HCT116 (cell line): ENCODE data around the gene TNFRSF8. TPM values are rescaled to one million over a fixed set of nuclear protein-coding genes. Genes with fewer than 3 reads are reported as not detected.

Experiments
- ATAC-seq: fragments of 200-7000 bp; cut with Tn5 transposase; 2 replicates; pipeline ENCODE4 v1.9.1; 2020; ENCODE audit warnings: mild to moderate bottlenecking, moderate library complexity
- BruUV-seq: library from RNA; stranded (reverse); fragments of 400-500 nt; replicated peaks from 2 replicates; lab custom pipeline; 2021; lab: Mats Ljungman, UMichigan
- CTCF ChIA-PET: fragments of 300-600 bp; sonication (Branson Sonifier 250); formaldehyde crosslinking; loops from one replicate; lab custom pipeline; 2021; ENCODE audit warnings: antibody characterized with exemption; lab: Charles Lee
- POLR2A ChIA-PET: fragments of 300-600, 350-600 bp; sonication (Branson Sonifier 250); formaldehyde crosslinking; loops from one replicate; lab custom pipeline; 2021; ENCODE audit warnings: antibody characterized with exemption; lab: Charles Lee
- RAD21 ChIA-PET, 2 experiments: fragments of 300-600 bp; sonication (Branson Sonifier 250); formaldehyde crosslinking; loops; one replicate each; lab custom pipeline; 2023; ENCODE audit warnings: low total read pairs in 2 of 2; ENCODE audit not compliant: uncharacterized antibody in 2 of 2, unreplicated experiment in 2 of 2, low non-redundant PET in 1 of 2; lab: Charles Lee
- DNase-seq: peaks from one replicate; pipeline ENCODE4 v3.0.0-alpha.2; 2010; ENCODE audit warnings: low read depth, low spot score
- H2AFZ ChIP-seq: fragments of 200-600 bp; shearing (Covaris generic), sonication (generic); 2 replicates; pipeline ENCODE4 v1.6.1; 2017; ENCODE audit warnings: low read depth, mixed run types, mixed read lengths, antibody characterized with exemption, low read length; ENCODE audit not compliant: poor library complexity, severe bottlenecking
- H3K27ac ChIP-seq: 2 replicates; pipeline ENCODE4 v1.5.1; 2012; ENCODE audit warnings: low read depth, low read length
- H3K27me3 ChIP-seq: fragments of 200-600 bp; sonication (generic); 2 replicates; pipeline ENCODE4 v1.6.1; 2016; ENCODE audit warnings: mixed run types, low read length, mixed read lengths; ENCODE audit not compliant: insufficient read depth
- H3K36me3 ChIP-seq, 2 experiments: fragments of 200-500 bp in 1 of 2; fragments of 200-600 bp in 1 of 2; sonication (Bioruptor generic) in 1 of 2; sonication (generic) in 1 of 2; 2 replicates each; pipeline versions ENCODE4 v1.5.1 to v1.6.1; 2014 to 2016; ENCODE audit warnings: low read length in 2 of 2, inconsistent platforms in 1 of 2, mixed read lengths in 1 of 2, mixed run types in 1 of 2; ENCODE audit not compliant: insufficient read depth in 2 of 2, control insufficient read depth in 1 of 2
- H3K4me1 ChIP-seq, 2 experiments: fragments of 200-600 bp in 1 of 2; sonication (generic) in 1 of 2; 2 replicates each; pipeline versions ENCODE4 v1.5.1 to v1.6.1; 2012 to 2017; ENCODE audit warnings: low read length in 2 of 2, inconsistent platforms in 1 of 2, mild to moderate bottlenecking in 1 of 2, mixed read lengths in 1 of 2, mixed run types in 1 of 2, moderate library complexity in 1 of 2; ENCODE audit not compliant: insufficient read depth in 2 of 2, control insufficient read depth in 1 of 2
- H3K4me2 ChIP-seq: fragments of 200-600 bp; sonication (generic); 2 replicates; pipeline ENCODE4 v1.6.1; 2017; ENCODE audit warnings: mixed run types, low read length, mixed read lengths
- H3K4me3 ChIP-seq, 2 experiments: fragments of 200-600 bp in 1 of 2; sonication (generic) in 1 of 2; replicated peaks in 1 of 2; 2 replicates each; pipeline ENCODE4 v1.5.1; 2011 to 2016; ENCODE audit warnings: low read length in 2 of 2, control low read depth in 1 of 2, low read depth in 1 of 2, mild to moderate bottlenecking in 1 of 2, mixed read lengths in 1 of 2, mixed run types in 1 of 2
- H3K79me2 ChIP-seq: fragments of 200-600 bp; sonication (generic); 2 replicates; pipeline ENCODE4 v1.6.1; 2017; ENCODE audit warnings: mild to moderate bottlenecking, mixed run types, low read length, moderate library complexity, mixed read lengths; ENCODE audit not compliant: insufficient read depth
- H3K9ac ChIP-seq: fragments of 200-600 bp; sonication (generic); 2 replicates; pipeline ENCODE4 v1.6.1; 2016; ENCODE audit warnings: low read length, mixed read lengths
- H3K9me2 ChIP-seq: fragments of 200-600 bp; sonication (generic), shearing (Covaris generic); 2 replicates; pipeline ENCODE4 v1.6.1; 2017; ENCODE audit warnings: mixed run types, mild to moderate bottlenecking, moderate library complexity; ENCODE audit not compliant: insufficient read depth
- H3K9me3 ChIP-seq, 2 experiments: fragments of 200-500 bp in 1 of 2; fragments of 200-600 bp in 1 of 2; sonication (Bioruptor generic) in 1 of 2; sonication (generic) in 1 of 2; 2 replicates each; pipeline ENCODE4 v1.6.1; 2014 to 2017; ENCODE audit warnings: low read length in 2 of 2, mixed read lengths in 2 of 2, inconsistent platforms in 1 of 2, low read depth in 1 of 2, mild to moderate bottlenecking in 1 of 2, mixed run types in 1 of 2, moderate library complexity in 1 of 2; ENCODE audit not compliant: control insufficient read depth in 1 of 2, insufficient read depth in 1 of 2
- H4K20me1 ChIP-seq: fragments of 200-600 bp; sonication (generic), shearing (Covaris generic); 2 replicates; pipeline ENCODE4 v1.6.1; 2017; ENCODE audit warnings: mixed run types, mild to moderate bottlenecking, moderate library complexity; ENCODE audit not compliant: insufficient read depth
- CTCF ChIP-seq, 3 experiments: fragments of 200-600 bp in 1 of 3; sonication (generic) in 1 of 3; IDR thresholded peaks in 2 of 3; conservative IDR thresholded peaks in 1 of 3; 2 replicates each; pipeline ENCODE4 v1.5.1; 2012 to 2017; ENCODE audit warnings: low read depth in 2 of 3, low read length in 2 of 3, antibody characterized with exemption in 1 of 3, borderline replicate concordance in 1 of 3, control low read depth in 1 of 3, mild to moderate bottlenecking in 1 of 3, mixed read lengths in 1 of 3, mixed run types in 1 of 3, moderate library complexity in 1 of 3; ENCODE audit not compliant: insufficient read depth in 1 of 3
- FOSL1 ChIP-seq: IDR thresholded peaks from 2 replicates; pipeline ENCODE4 v1.6.1; 2012; ENCODE audit warnings: low read depth
- JUND ChIP-seq: IDR thresholded peaks from 2 replicates; pipeline ENCODE4 v1.6.1; 2012
- ZBTB33 ChIP-seq: IDR thresholded peaks from 2 replicates; pipeline ENCODE4 v1.6.1; 2011; ENCODE audit warnings: mild to moderate bottlenecking, low read length, moderate library complexity; ENCODE audit not compliant: insufficient replicate concordance; ENCODE audit errors: extremely low read depth
- ZFX ChIP-seq: fragments of 450-650 bp; IDR thresholded peaks from 2 replicates; pipeline ENCODE4 v1.6.1; 2017
- intact Hi-C: fragments of 100-400 bp; cut with micrococcal nuclease; formaldehyde crosslinking; loops from 2 replicates; pipeline ENCODE4 v1.10.0; 2022
- total RNA-seq: library from RNA; stranded (reverse); gene quantifications from one replicate; pipeline ENCODE4 v1.2.1, GENCODE V29; 2021; ENCODE audit not compliant: unreplicated experiment

TNFRSF8 gene
- total RNA-seq, 1 experiment from 2014 or later, result 0.17 TPM

- H3K79me2 ChIP-seq, result no peaks in the 10 kb centered on the region
- H3K27ac ChIP-seq, result no peak overlapping the region
- H3K4me1 ChIP-seq, result peaks cover 0 to 16% of the 10 kb centered on the region in 2 experiments; a peak in 1 of 4 replicates
- no peaks in the 10 kb centered on the region for H3K27me3 ChIP-seq
- intact Hi-C loops, result no loop called here
- ChIA-PET RAD21 (no interaction called here), POLR2A (interaction anchor here (0.8 to 3.1 kb wide), 2 partner anchors 61 to 170 kb away, joined by 3 to 15 read pairs; partner anchors contain the start of gene MIIP), CTCF (interaction anchor here (0.8 to 1.4 kb wide), 5 partner anchors 9 to 61 kb away, joined by 4 to 11 read pairs (median 5); partner anchors contain the start of gene MIIP)
- H3K4me3 ChIP-seq, result no peak overlapping the region
- no peak overlapping the region for H2AFZ ChIP-seq
- H3K9ac ChIP-seq, result no peak overlapping the region
- H4K20me1 ChIP-seq, result no peaks in the 10 kb centered on the region
- no TSS peak for BruUV-seq
- no peaks in the 10 kb centered on the region for H3K36me3 ChIP-seq
- no peak overlapping the region for H3K4me2 ChIP-seq
- ATAC-seq, result no peak
- no peaks in the 10 kb centered on the region for H3K9me2 ChIP-seq
- no peaks in the 10 kb centered on the region for H3K9me3 ChIP-seq
- DNase-seq, result no peak
- TF ChIP-seq JUND (no peak), FOSL1 (no peak), ZBTB33 (no peak)
Measured at GRCh38 chr1:12080156-12080555, 17.1 kb downstream of the TNFRSF8 start.

GRCh38 chr1:12080773-12081556 is 17.9 kb downstream of the TNFRSF8 start:
- peaks cover 0 to 16% of the 10 kb centered on the region in 2 experiments; a peak in 1 of 4 replicates for H3K4me1 ChIP-seq
- intact Hi-C loops, result no loop called here
- ChIA-PET CTCF (no interaction called here), RAD21 (no interaction called here), POLR2A (interaction anchor here (3.1 kb wide), 1 partner anchor 171 kb away, joined by 15 read pairs; no protein-coding TSS in a partner anchor)
- peak overlapping the region; percentile 57 for H3K9ac ChIP-seq
- H3K9me2 ChIP-seq, result no peaks in the 10 kb centered on the region
- H2AFZ ChIP-seq, result no peak overlapping the region
- H3K79me2 ChIP-seq, result no peaks in the 10 kb centered on the region
- peak overlapping the region; percentile 48 for H3K27ac ChIP-seq
- no peaks in the 10 kb centered on the region for H3K9me3 ChIP-seq
- H3K4me2 ChIP-seq, result peak overlapping the region; percentile 75
- no TSS peak for BruUV-seq
- no peaks in the 10 kb centered on the region for H4K20me1 ChIP-seq
- peak; percentile 30 for ATAC-seq
- DNase-seq, result no peak
- no peaks in the 10 kb centered on the region for H3K27me3 ChIP-seq
- TF ChIP-seq ZFX (peak; percentile 45; the same call in 1 of the 2 replicates), CTCF (IDR thresholded peaks at IDR 0.05 in 2 of 3, conservative IDR thresholded peaks at IDR 0.05 in 1 of 3; ENCODE audit: borderline replicate concordance in 1 of 3, insufficient read depth in 1 of 3, low read depth in 2 of 3, low read length in 2 of 3) (no peak)
- no peaks in the 10 kb centered on the region for H3K36me3 ChIP-seq
- peak overlapping the region; percentile 67 to 73 for H3K4me3 ChIP-seq
